ENCODE data around the gene SUN5. TPM values are rescaled to one million over a fixed set of nuclear protein-coding genes. Genes with fewer than 3 reads are reported as not detected.

SUN5 gene
- total RNA-seq, 1 donor = not detected

- no peak for TF ChIP-seq CTCF (IDR thresholded peaks at IDR 0.05; ENCODE audit: insufficient read depth, low read depth, low read length)
- no peak for DNase-seq (ENCODE audit: low read depth)
- H3K4me3 ChIP-seq (ENCODE audit: low read depth, low read length) = no peak overlapping the region
These were observed 21.4 kb downstream of the SUN5 start for GRCh38 chr20:32982617-32983458.

GRCh38 chr20:32980990-32981389 lies 23.2 kb downstream of the SUN5 start:
- no peak for TF ChIP-seq CTCF (IDR thresholded peaks at IDR 0.05; ENCODE audit: insufficient read depth, low read depth, low read length)
- H3K4me3 ChIP-seq (ENCODE audit: low read depth, low read length) = no peak overlapping the region
- no peak for DNase-seq (ENCODE audit: low read depth)

DNA sequence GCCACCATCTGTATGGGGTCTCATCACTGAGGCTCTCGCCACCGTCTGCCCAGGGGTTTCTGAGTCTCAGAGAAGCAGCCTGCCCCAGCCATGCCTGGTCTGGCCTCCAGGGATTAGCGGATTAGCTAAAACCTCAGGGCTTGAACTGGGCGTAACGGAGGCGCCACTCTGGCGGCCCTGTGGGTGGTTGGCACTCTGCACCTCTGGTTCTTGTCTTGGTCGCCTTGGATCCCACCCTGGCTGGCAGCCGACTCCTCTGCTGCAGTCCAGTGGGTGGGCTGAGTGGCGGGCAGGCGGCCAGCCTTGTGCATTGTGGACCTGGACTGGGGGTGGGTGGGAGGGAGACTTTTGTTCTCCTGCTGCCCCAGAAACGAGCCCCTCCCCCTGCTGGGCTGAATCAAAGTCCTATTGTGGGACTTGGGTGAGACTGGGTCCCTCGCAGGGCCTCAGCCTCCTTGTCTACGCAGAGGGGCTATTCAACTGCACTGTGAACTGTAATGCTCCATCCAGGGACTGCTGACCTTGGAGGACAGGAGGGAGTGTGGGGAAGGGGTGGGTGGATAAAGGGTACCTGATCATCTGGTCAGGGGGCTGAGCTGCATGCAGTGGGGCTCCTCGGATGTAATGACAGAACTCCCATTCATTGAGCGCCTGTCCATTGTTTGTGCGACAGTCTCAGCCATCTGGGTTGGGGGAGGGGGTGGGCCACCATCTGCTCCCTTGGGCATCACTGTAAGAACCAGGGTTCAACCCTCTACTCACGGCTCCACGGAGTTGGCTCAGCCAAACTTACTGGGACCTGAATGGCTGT lies 23.9 kb downstream of the SUN5 start:
- DNase-seq (ENCODE audit: low read depth) = peak; percentile 6
- H3K4me3 ChIP-seq (ENCODE audit: low read depth, low read length) = no peak overlapping the region
- no peak for TF ChIP-seq CTCF (IDR thresholded peaks at IDR 0.05; ENCODE audit: insufficient read depth, low read depth, low read length)

DNA sequence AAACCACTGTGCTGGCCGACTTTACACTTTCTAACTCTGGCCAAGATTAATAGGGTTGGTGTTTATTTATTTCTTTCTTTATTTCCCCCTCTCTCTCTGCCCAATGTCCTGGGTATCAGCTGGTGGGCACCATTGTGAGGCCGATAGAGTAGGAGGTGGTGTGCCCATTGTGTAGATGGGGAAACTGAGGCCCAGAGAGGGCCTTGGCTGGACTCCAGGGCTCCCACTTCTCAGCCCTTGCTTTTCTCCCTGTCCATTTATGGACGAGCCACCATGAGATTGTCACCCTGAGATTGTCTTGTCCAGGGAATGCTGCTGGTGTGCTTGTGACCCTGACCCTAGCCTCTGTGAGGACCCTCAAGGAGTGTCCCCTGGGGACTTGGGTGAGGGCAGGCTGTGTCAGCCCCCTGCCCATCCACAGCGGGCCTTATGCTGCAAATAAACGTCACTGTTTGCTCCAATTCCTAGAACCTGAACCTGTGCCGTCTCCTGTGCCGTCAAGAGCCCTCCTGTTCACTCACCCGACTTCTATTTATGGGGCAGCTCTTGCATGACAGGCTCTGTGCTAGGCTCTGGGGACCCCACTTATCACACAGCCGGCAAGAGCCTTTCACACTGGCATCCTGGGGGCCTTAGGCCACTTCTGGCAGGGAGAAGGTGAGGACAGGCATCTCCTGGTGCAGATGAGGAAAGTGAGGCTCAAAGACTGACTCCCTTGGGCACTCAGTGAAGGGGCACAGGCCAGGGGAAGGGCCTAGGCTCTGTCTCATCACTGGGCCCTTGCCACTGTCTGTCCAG lies 24.8 kb downstream of the SUN5 start:
- TF ChIP-seq CTCF (IDR thresholded peaks at IDR 0.05; ENCODE audit: insufficient read depth, low read depth, low read length) = no peak
- no peak overlapping the region for H3K4me3 ChIP-seq (ENCODE audit: low read depth, low read length)

GRCh38 chr20:32978009-32978335 lies 26.3 kb downstream of the SUN5 start:
- DNase-seq (ENCODE audit: low read depth) = no peak
- H3K4me3 ChIP-seq (ENCODE audit: low read depth, low read length) = no peak overlapping the region
- no peak for TF ChIP-seq CTCF (IDR thresholded peaks at IDR 0.05; ENCODE audit: insufficient read depth, low read depth, low read length)

More for the DNA sequence above, 24.8 kb downstream of the SUN5 start:
- DNase-seq (ENCODE audit: low read depth) = no peak

DNA sequence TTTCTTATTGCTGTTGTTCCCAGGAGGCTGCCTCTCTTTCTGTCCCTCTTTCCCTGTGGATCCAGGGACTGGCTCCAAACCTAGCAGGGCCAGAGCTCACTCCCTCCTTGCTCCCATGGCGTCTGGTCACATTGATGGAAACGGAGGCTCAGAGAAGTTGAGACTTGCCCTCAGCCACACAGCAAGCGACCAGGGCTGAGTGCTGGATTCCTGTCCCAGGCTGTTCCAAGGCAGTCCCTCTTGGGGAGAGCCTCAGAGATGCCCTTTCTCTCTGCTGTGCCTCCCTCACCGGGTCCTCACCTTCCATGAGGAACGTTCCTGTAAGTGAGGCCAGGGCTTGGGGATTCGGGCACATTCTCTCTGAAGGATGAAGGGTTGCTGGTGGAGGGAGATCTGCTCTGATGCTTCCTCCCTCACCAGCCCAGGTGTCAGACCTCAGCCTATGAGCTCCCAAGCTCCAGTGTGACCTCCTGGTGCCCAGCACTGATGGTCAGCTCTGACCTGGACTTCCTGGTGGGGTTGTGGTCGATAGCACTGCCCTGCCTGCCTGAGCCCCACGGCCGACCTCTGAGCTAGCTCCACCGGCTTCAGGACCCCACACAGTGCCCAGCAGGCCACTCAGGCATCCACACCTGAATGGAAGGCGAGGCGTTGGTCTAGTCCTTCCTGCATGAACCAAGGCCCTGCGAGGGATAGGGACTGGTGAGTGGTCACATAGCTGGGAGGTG lies 26.8 kb downstream of the SUN5 start:
- no peak for TF ChIP-seq CTCF (IDR thresholded peaks at IDR 0.05; ENCODE audit: insufficient read depth, low read depth, low read length)
- no peak for DNase-seq (ENCODE audit: low read depth)
- H3K4me3 ChIP-seq (ENCODE audit: low read depth, low read length) = no peak overlapping the region
